Heart left ventricle (tissue), 16 donors: Measurements from ENCODE around the gene AIP. TPM values are rescaled to one million over a fixed set of nuclear protein-coding genes. Genes with fewer than 3 reads are reported as not detected.

ENCODE experiments used
- ATAC-seq, 4 donors: fragments of 200-7000 bp; cut with Tn5 transposase; one replicate each; pipeline ENCODE4 v1.9.1; 2020 to 2022; ENCODE audit warnings: moderate library complexity in 4 of 4, mild to moderate bottlenecking in 3 of 4, moderate number of reproducible peaks in 1 of 4
- DNase-seq, 5 donors: peaks; one replicate each; pipeline ENCODE4 v3.0.0-alpha.2; 2020
- H3K27ac ChIP-seq, 12 donors: fragments of 200-600 bp; sonication (generic) in 4 of 12; one replicate each; pipeline versions ENCODE4 v1.5.0 to v1.8.0; 2016 to 2022; ENCODE audit warnings: mild to moderate bottlenecking in 2 of 12
- H3K27me3 ChIP-seq, 9 donors: fragments of 200-600 bp; sonication (generic) in 2 of 9; one replicate each; pipeline versions ENCODE4 v1.5.1 to v1.8.0; 2016 to 2022; ENCODE audit warnings: mild to moderate bottlenecking in 3 of 9
- H3K36me3 ChIP-seq, 9 donors: fragments of 200-600 bp; sonication (generic) in 2 of 9; one replicate each; pipeline versions ENCODE4 v1.5.0 to v1.8.0; 2018 to 2022; ENCODE audit warnings: mild to moderate bottlenecking in 2 of 9
- H3K4me1 ChIP-seq, 12 donors: fragments of 200-600 bp; sonication (generic) in 4 of 12; one replicate each; pipeline versions ENCODE4 v1.5.0 to v1.8.0; 2016 to 2022; ENCODE audit warnings: mild to moderate bottlenecking in 3 of 12
- H3K4me3 ChIP-seq, 12 donors: fragments of 200-600 bp; sonication (generic) in 4 of 12; one replicate each; pipeline versions ENCODE4 v1.5.0 to v1.8.0; 2017 to 2022; ENCODE audit warnings: mild to moderate bottlenecking in 9 of 12, moderate library complexity in 4 of 12
- H3K9me3 ChIP-seq, 12 donors: fragments of 200-600 bp; sonication (generic) in 4 of 12; one replicate each; pipeline versions ENCODE4 v1.5.0 to v1.8.0; 2016 to 2022; ENCODE audit warnings: mild to moderate bottlenecking in 1 of 12
- CTCF ChIP-seq, 12 donors: fragments of 200-600 bp; sonication (generic) in 4 of 12; IDR thresholded peaks; one replicate each; pipeline versions ENCODE4 v1.5.0 to v1.8.0; 2018 to 2022; ENCODE audit warnings: antibody characterized with exemption in 12 of 12, mild to moderate bottlenecking in 5 of 12
- POLR2A ChIP-seq, 2 donors: fragments of 450-650 bp; IDR thresholded peaks; one replicate each; pipeline ENCODE4 v1.6.1; 2017; ENCODE audit warnings: antibody characterized with exemption in 2 of 2, mild to moderate bottlenecking in 2 of 2, moderate library complexity in 2 of 2
- WGBS, 4 donors: extraction: QIAGEN DNeasy Blood & Tissue Kit in 2 of 4; methylation state at CpG; one replicate each; pipeline versions ENCODE4 v1.1.5 to v1.1.7; 2013 to 2018; 5-methylcytosine and 5-hydroxymethylcytosine counted together
- intact Hi-C, 10 donors: fragments of 100-400 bp; cut with DNase I; formaldehyde crosslinking; loops; one replicate each; pipeline versions ENCODE4 v1.11.1 to v1.14.2; 2022
- polyA plus RNA-seq, 2 donors: library from polyadenylated mRNA; stranded (reverse); fragments of 200-250 nt; gene quantifications; one replicate each; pipeline ENCODE4 v1.2.3, GENCODE V29; 2013
- total RNA-seq, 9 donors: library from RNA; depleted of rRNA in 2 of 9; stranded (reverse); fragments of >200 nt in 2 of 9; fragmentation: NEBNext Ultra II Directional in 3 of 9; extraction: Animal tissue kit (Norgen Biotek cat#: 25700) in 3 of 9; gene quantifications; one replicate each; pipeline versions ENCODE4 v1.1.0 to v1.2.4, GENCODE V29; 2016 to 2023
- donor health status: ischemic (EF 13 %, LVEDD 7.1; RV severe dilation, severe dysfunction).
- donor health status: healthy with polysubstance abuse.
- donor health status: DM: no; HTN: yes; CAD: no.
- donor health status: DM: no; HTN: no; CAD: no.
- donor health status: ischemic (EF 25% LVEDD 6.9; RV normal size, moderate dysfunction).
- donor health status: ischemic (EF 25% LVEDD 5.7; RV mildly dilated, moderate dysfunction).
- donor health status: healthy.
- donor health status: DM: yes; HTN: yes; CAD: no.
- donor health status: ischemic (EF 35%, LVEDD 5.7; RV mildly dilated, moderate dysfunction).
- donor health status: nonischemic (EF 11% LVEDD 7.7; RV severe dilation, severe dysfunction).
- donor health status: DM: yes; HTN: yes; CAD: no.
- donor health status: PGD.
- donor health status: ischemic (EF 29% LVEDD 5.4; RV normal size, mild dysfunction).
- donor health status: nonischemic (EF 23%, LVEDD 6.1; RV moderate dilation, normal function).

Gene AIP
- total and polyA plus RNA-seq, 11 donors = 41.7 to 96.4 (median 57.9) TPM

- H3K27me3 ChIP-seq = no peaks in the 10 kb centered on the region
- ATAC-seq (no peak), DNase-seq (no peak)
- WGBS, 4 donors = 86 to 91% (median 87%) methylated on average over 4 of the region's 4 CpGs
- H3K4me1 ChIP-seq = peaks cover 0 to 5% (median 0%) of the 10 kb centered on the region in 12 donors
- H3K9me3 ChIP-seq = peaks cover 0 to 4% (median 0%) of the 10 kb centered on the region in 12 donors
- H3K27ac ChIP-seq = no peak overlapping the region
- no peaks in the 10 kb centered on the region for H3K36me3 ChIP-seq
- TF ChIP-seq POLR2A (IDR thresholded peaks at IDR 0.05) (no peak), CTCF (IDR thresholded peaks at IDR 0.05) (no peak)
- no peak overlapping the region for H3K4me3 ChIP-seq
- intact Hi-C loops = no loop called here
Observed at GRCh38 chr11:67528376-67528775, 45.5 kb downstream of the AIP start.

- intact Hi-C loops = no loop called here
- 75 to 87% (median 81%) methylated on average over 5 of the region's 5 CpGs for WGBS, 4 donors
- Histone ChIP-seq H3K27me3 (no peaks in the 10 kb centered on the region), H3K9me3 (peaks cover 0 to 20% (median 8%) of the 10 kb centered on the region in 12 donors), H3K27ac (no peak overlapping the region), H3K4me1 (peaks cover 0 to 5% (median 0%) of the 10 kb centered on the region in 12 donors), H3K4me3 (no peak overlapping the region), H3K36me3 (no peaks in the 10 kb centered on the region)
- DNase-seq (no peak), ATAC-seq (no peak)
- TF ChIP-seq CTCF (IDR thresholded peaks at IDR 0.05) = no peak
- TF ChIP-seq POLR2A (IDR thresholded peaks at IDR 0.05) = no peak
Observed at GRCh38 chr11:67530282-67530592, 47.4 kb downstream of the AIP start.

DNA sequence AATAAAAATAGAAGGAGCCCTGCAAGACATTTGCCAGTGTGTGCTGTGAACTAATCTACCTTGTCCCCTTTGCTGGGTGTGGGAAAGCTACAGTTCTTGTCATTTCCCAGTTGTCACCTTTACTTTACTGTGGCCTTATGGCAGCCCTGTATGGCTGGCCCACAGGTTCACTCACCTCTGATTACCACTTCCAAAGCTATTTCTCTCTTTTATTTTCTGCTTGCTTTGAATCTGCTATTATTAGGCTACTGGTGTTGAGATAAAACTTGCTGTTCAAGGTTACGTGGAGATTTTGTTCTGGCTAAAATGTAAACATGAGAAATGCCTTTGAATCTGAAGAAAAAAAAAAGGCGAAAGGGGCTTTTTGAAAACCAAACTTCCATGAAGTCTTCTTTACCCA is 50.1 kb downstream of the AIP start:
- TF ChIP-seq POLR2A (IDR thresholded peaks at IDR 0.05) = no peak
- no peak for TF ChIP-seq CTCF (IDR thresholded peaks at IDR 0.05)
- DNase-seq (no peak), ATAC-seq (no peak)
- Histone ChIP-seq H3K9me3 (peaks cover 0 to 20% (median 8%) of the 10 kb centered on the region in 12 donors), H3K27ac (no peak overlapping the region), H3K4me3 (no peak overlapping the region), H3K36me3 (no peaks in the 10 kb centered on the region), H3K4me1 (peaks cover 0 to 5% (median 0%) of the 10 kb centered on the region in 12 donors), H3K27me3 (no peaks in the 10 kb centered on the region)
- WGBS, 4 donors = 64 to 74% (median 73%) methylated on average over 2 of the region's 2 CpGs
- intact Hi-C loops = no loop called here

DNA sequence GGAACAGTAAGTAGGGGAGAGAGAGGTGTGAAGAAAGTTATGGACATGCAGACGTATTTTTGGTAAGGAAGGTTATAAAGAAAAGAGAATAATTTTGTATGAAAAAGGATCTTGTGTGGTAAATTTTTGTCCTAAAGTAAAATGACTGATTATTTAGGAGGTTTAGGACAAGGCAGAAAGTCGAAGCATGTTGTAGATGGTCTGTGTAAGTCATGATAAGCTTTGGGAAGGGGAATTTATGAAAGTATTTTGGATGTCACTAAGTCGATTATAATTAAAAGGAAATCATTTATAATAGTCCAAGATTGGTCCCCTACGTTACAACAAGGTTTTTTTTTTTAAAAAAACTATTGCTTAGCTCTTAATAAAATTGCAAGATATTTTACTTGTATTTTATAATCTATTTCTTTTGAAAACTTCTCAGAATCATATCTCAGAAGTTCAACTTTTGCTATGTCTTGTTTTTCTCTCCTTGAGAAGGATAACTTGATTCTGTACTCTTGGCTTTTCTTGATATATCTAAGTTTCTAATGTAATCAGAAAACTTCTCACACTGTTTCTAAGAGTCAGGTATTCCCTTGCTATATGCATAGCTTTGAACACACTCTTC is 51.3 kb downstream of the AIP start:
- Histone ChIP-seq H3K27ac (no peak overlapping the region), H3K4me3 (no peak overlapping the region), H3K4me1 (peaks cover 0 to 5% (median 0%) of the 10 kb centered on the region in 12 donors), H3K9me3 (peaks cover 0 to 20% (median 8%) of the 10 kb centered on the region in 12 donors), H3K27me3 (no peaks in the 10 kb centered on the region), H3K36me3 (no peaks in the 10 kb centered on the region)
- no peak for DNase-seq
- intact Hi-C loops = no loop called here
- TF ChIP-seq CTCF (IDR thresholded peaks at IDR 0.05) = no peak
- no peak for TF ChIP-seq POLR2A (IDR thresholded peaks at IDR 0.05)
- WGBS, 4 donors = 35 to 43% (median 36%) methylated on average over 4 of the region's 4 CpGs
- no peak for ATAC-seq
